HFFc6 (cell line): ENCODE data around the gene PGM2L1. TPM values are rescaled to one million over a fixed set of nuclear protein-coding genes. Genes with fewer than 3 reads are reported as not detected.
"Not testable (repeated sequence)": the region's sequence is repeated elsewhere in the genome, so short reads cannot be mapped to it uniquely, and the experiment has no call there.

Experiments
- DNase-seq: peaks from one replicate; pipeline ENCODE4 v3.0.0-alpha.2; 2018
- H3K27ac Mint-ChIP-seq: 2 replicates; pipeline ENCODE4 v1.8.0; 2020; ENCODE audit warnings: mild to moderate bottlenecking, mixed read lengths
- H3K27me3 Mint-ChIP-seq: 2 replicates; pipeline ENCODE4 v1.8.0; 2021; ENCODE audit warnings: mild to moderate bottlenecking, moderate library complexity, mixed read lengths; ENCODE audit not compliant: insufficient read depth
- H3K36me3 Mint-ChIP-seq: 2 replicates; pipeline ENCODE4 v1.8.0; 2021; ENCODE audit warnings: low read depth, mixed read lengths
- H3K4me1 Mint-ChIP-seq: 2 replicates; pipeline ENCODE4 v1.8.0; 2020; ENCODE audit warnings: low read depth, mixed read lengths
- H3K4me3 Mint-ChIP-seq: 2 replicates; pipeline ENCODE4 v1.8.0; 2020; ENCODE audit warnings: mild to moderate bottlenecking, moderate library complexity, mixed read lengths
- H3K9me3 Mint-ChIP-seq: 2 replicates; pipeline ENCODE4 v1.8.0; 2020; ENCODE audit warnings: mild to moderate bottlenecking, mixed read lengths
- CTCF ChIP-seq: fragments of 200-600 bp; sonication (generic); IDR thresholded peaks from 2 replicates; pipeline ENCODE4 v1.5.0; 2021; ENCODE audit warnings: antibody characterized with exemption, mild to moderate bottlenecking
- total RNA-seq, 6 experiments: library from RNA; stranded (reverse); fragmentation: NEBNext Ultra II Directional; extraction: Animal tissue kit (Norgen Biotek cat#: 25700); gene quantifications; 2 replicates in 1 of 6; 3 replicates in 5 of 6; pipeline ENCODE4 v1.2.3, GENCODE V29; 2021

The PGM2L1 gene
- total RNA-seq, 6 experiments from 2014 or later: 1.2 to 3.2 (median 1.6) TPM

- Mint-ChIP-seq H3K27me3 (peaks cover 2% of the 10 kb centered on the region; the same call in 1 of the 2 replicates), H3K36me3 (no peaks in the 10 kb centered on the region), H3K4me3 (no peak overlapping the region), H3K4me1 (peaks cover 26% of the 10 kb centered on the region), H3K27ac (no peak overlapping the region), H3K9me3 (no peaks in the 10 kb centered on the region)
- DNase-seq: no peak
- no peak for TF ChIP-seq CTCF
Measured at GRCh38 chr11:74333193-74333592, 65.0 kb downstream of the PGM2L1 start.

GRCh38 chr11:74332291-74332690, 65.9 kb downstream of the PGM2L1 start:
- no peaks in the 10 kb centered on the region for H3K36me3 Mint-ChIP-seq
- H3K27ac Mint-ChIP-seq: no peak overlapping the region
- DNase-seq: no peak
- H3K9me3 Mint-ChIP-seq: no peaks in the 10 kb centered on the region
- H3K4me1 Mint-ChIP-seq: peaks cover 26% of the 10 kb centered on the region
- peaks cover 2% of the 10 kb centered on the region; the same call in 1 of the 2 replicates for H3K27me3 Mint-ChIP-seq
- no peak for TF ChIP-seq CTCF
- no peak overlapping the region for H3K4me3 Mint-ChIP-seq

GRCh38 chr11:74331000-74331399, 67.2 kb downstream of the PGM2L1 start:
- H3K27ac Mint-ChIP-seq, H3K36me3 Mint-ChIP-seq, H3K27me3 Mint-ChIP-seq, H3K9me3 Mint-ChIP-seq, H3K4me3 Mint-ChIP-seq, DNase-seq: not testable (repeated sequence)
- peaks cover 34% of the 10 kb centered on the region for H3K4me1 Mint-ChIP-seq

GRCh38 chr11:74330075-74330858, 68.0 kb downstream of the PGM2L1 start:
- DNase-seq: peak; percentile 69
- H3K27ac Mint-ChIP-seq: peak overlapping the region; percentile 46
- no peaks in the 10 kb centered on the region for H3K36me3 Mint-ChIP-seq
- TF ChIP-seq CTCF: no peak
- H3K9me3 Mint-ChIP-seq: no peaks in the 10 kb centered on the region
- no peak overlapping the region; the same call in 1 of the 2 replicates for H3K4me3 Mint-ChIP-seq
- H3K27me3 Mint-ChIP-seq: peaks cover 2% of the 10 kb centered on the region; the same call in 1 of the 2 replicates
- peaks cover 42% of the 10 kb centered on the region for H3K4me1 Mint-ChIP-seq

GRCh38 chr11:74327076-74327475, 71.2 kb downstream of the PGM2L1 start:
- TF ChIP-seq CTCF: no peak
- Mint-ChIP-seq H3K36me3 (no peaks in the 10 kb centered on the region), H3K4me1 (peaks cover 47% of the 10 kb centered on the region), H3K9me3 (no peaks in the 10 kb centered on the region), H3K27ac (no peak overlapping the region), H3K4me3 (no peak overlapping the region), H3K27me3 (no peaks in the 10 kb centered on the region)
- no peak for DNase-seq

GRCh38 chr11:74326665-74327064, 71.6 kb downstream of the PGM2L1 start:
- no peaks in the 10 kb centered on the region for H3K36me3 Mint-ChIP-seq
- no peaks in the 10 kb centered on the region; the same call in 1 of the 2 replicates for H3K27me3 Mint-ChIP-seq
- no peak for TF ChIP-seq CTCF
- no peak for DNase-seq
- H3K4me3 Mint-ChIP-seq: no peak overlapping the region
- peaks cover 48% of the 10 kb centered on the region for H3K4me1 Mint-ChIP-seq
- H3K27ac Mint-ChIP-seq: no peak overlapping the region
- no peaks in the 10 kb centered on the region for H3K9me3 Mint-ChIP-seq
